HG02642 (cell line): ENCODE measurements around the gene ZNF93.
"Not testable (repeated sequence)": the region's sequence is repeated elsewhere in the genome, so short reads cannot be mapped to it uniquely, and the experiment has no call there.

Experiments used
- ATAC-seq: cut with Tn5 transposase; IDR thresholded peaks from one replicate; pipeline ENCODE4 v1.9.1; 2021; ENCODE audit warnings: mild to moderate bottlenecking; ENCODE audit not compliant: unreplicated experiment, poor library complexity

ZNF93 gene

DNA sequence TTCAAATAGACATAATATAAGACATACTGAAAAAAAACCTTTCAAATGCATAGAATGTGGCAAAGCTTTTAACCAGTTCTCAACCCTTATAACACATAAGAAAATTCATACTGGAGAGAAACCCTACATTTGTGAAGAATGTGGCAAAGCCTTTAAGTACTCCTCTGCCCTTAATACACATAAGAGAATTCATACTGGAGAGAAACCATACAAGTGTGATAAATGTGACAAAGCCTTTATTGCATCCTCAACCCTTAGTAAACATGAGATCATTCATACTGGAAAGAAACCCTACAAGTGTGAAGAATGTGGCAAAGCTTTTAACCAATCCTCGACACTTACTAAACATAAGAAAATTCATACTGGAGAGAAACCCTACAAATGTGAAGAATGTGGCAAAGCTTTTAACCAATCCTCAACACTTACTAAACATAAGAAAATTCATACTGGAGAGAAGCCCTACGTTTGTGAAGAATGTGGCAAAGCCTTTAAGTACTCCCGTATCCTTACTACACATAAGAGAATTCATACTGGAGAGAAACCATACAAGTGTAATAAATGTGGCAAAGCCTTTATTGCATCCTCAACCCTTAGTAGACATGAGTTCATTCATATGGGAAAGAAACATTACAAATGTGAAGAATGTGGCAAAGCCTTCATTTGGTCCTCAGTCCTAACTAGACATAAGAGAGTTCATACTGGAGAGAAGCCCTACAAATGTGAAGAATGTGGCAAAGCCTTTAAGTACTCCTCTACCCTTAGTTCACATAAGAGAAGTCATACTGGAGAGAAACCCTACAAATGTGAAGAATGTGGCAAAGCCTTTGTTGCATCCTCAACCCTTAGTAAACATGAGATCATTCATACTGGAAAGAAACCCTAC lies 32.9 kb downstream of the ZNF93 start:
- not testable (repeated sequence) for ATAC-seq

DNA sequence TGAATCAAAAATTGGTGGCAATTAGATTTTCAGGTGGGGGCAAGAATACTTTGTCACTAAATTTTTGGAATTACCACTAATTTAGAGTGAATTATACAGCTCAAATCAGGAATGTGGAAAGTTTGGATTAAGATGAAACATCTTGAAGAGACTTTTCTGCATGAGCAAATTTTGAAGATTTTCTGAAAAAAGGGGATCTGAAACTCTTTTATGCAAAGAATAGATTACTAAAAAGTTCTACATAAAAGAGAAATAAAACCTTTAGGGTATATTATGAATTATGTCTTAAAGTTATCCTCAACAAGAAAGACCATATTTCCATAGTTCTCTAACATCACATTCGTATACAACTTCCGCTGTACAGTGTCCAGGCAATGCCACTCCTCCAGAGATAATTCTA lies 36.7 kb downstream of the ZNF93 start:
- ATAC-seq: no peak

DNA sequence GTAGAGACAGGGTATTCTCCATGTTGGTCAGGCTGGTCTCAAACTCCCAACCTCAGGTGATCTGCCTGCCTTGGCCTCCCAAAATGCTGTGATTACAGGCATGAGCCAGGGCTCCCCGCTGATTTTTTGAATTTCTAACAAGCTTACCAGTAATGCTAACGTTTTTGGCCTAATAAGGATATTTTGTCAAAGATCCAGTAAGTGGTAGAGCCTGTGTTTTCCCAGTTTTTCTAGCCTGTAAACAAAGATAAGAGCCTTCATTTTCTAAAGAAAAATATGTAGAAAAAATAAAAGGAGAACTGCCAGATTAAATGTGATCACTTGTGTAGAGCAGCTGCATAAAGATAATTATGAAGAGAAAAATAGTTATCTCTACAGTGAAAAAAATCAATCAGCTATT lies 37.7 kb downstream of the ZNF93 start:
- no peak for ATAC-seq

DNA sequence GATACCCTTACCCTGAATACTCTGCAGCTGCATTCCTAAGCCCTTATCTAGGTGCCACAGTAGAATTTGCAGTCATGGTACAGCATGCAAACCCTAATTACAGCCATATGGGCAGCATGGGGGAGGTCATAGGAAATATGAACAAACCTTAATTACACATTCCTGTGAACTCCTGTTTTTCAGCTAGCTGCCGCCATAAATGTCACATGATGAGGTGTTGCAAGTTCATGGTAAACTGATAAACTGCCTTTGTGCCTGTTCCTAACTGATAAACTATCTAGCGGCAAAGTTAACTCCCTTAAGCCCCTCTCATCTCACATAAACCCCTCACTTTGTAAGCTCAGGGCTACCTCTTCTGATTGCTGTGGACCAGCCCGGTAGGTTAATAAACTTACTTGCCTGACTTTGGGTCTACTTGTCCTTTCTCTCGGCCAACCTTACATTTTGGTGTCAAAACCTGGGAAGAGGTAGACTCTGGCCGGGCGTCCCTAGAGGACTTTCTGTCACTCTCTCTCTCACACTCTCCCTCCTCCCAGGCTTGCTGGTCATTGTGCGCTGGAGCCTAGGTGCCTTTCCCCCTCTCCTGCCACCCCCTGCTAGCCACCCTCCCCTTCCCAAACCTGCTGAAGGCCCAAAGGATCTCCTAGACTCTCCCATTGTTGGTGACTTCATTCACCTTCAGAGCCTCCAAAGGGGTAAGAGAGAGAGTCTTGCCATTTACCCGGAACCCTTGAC lies 43.3 kb downstream of the ZNF93 start:
- no peak for ATAC-seq

DNA sequence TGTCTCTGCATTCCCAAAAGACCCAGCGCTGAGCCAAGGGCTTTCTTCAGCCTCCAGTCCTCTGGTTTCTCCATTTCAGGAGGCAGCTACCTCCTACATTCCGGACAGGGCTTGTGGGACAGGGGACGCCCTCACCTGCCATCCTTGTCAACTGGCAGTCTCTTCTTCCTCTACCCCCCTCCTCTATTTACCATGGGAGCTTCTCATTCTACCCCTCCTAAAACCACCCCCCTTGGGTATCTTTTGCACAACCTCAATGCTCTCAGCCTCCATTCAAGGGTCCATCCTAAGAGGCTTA lies 43.8 kb downstream of the ZNF93 start:
- no peak for ATAC-seq

DNA sequence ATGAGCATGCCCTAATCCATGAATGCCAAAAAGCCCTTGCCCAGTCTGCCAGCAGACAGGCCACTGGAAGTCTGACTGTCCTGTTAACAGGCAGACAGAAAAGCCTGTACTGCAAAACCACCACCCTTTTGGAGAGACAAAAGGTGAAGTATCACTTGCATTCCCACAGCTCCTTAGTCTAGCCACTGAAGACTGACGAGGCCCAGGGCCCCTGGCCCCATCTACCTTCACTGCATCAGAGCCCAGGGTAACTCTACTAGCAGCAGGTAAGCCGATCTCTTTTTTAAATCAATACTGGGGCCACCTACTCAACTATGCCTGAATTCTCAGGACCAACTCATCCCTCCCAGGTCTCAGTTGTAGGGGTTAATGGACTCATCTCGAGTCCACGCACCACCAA lies 45.5 kb downstream of the ZNF93 start:
- no peak for ATAC-seq

DNA sequence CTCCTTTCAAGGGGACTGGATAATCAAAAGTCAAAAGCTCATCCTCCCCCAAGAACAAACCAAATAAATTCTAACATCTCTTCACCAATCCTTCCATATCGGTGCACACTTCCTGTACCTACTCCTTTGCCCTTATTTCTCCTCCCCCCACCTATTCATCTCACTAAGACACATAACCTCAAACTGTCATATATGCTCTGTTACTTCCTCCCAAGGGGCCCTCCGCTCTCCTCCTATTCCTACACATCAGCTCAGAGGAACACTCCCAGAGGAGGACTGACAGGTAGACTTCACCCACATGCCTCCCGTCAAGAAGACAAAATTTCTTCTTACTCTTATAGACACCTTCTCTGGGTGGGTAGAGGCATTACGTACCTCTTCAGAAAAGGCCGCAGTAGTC lies 48.1 kb downstream of the ZNF93 start:
- no peak for ATAC-seq

DNA sequence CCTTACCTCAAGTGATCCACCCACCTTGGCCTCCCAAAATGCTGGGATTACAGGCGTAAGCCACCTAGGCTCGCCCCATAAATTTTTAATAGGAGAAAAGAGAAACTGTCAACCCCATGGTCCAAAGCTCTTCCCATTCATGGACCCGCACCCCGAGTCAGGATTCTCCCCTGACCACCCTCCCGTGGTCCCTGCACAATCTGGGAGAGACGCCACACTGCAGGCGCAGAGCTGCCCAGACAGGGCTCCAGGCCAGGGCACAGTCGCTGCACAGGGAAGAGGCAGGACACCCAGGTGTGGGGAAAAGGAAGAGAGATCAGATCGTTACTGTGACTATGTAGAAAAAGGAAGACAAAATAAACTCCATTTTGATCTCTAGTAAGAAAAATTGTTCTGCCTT lies 54.5 kb downstream of the ZNF93 start:
- ATAC-seq: no peak

DNA sequence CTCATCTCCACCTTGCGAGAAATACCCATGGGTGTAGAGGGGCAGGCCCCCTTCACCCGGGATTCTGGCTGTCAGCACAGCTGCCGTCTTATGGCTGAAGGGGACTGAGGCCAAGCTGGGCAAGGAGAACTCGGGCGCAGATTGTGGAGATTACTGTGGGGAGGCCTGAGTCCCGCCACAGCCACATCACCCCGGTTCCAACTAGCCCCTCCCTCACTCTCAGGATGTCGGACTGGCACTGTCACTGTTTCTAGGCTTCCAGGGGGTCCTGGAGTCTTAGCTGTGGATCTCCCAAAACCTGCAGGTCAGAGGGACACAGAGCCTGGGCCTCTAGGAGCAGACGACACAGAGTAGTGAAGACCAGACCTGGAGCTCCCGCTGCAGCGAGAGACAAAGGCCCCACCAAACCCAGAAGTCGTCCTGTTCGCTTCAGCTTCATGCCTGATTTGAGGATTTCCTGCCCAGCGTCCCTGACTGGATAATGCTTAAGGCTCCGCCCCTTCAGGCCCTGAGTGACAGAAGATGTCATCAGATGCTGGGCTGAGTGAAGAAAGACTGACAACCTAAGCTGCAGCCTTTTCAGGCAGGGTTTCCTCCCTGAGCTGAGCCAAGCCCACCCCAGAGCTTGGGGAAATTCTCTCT lies 55.8 kb downstream of the ZNF93 start:
- no peak for ATAC-seq

DNA sequence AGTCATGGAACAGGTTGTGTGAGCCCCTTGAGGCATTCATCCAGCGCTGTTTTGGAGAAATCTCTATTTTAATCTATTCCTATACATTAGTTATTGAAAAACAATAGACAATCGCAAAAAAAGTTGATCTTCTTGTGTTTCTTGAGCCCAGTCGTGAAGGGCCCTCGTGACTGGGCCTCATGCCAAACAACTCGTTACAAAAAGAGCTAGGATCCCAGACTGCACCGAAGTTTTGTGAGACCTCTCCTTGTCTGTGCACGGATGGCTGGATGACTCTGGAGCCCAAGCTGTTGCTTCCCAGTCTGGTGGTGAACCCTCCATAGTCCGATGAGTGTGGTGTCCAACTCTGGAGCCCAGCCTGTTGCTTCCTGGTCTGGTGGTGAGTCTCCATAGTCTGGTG lies 57.0 kb downstream of the ZNF93 start:
- not testable (repeated sequence) for ATAC-seq

DNA sequence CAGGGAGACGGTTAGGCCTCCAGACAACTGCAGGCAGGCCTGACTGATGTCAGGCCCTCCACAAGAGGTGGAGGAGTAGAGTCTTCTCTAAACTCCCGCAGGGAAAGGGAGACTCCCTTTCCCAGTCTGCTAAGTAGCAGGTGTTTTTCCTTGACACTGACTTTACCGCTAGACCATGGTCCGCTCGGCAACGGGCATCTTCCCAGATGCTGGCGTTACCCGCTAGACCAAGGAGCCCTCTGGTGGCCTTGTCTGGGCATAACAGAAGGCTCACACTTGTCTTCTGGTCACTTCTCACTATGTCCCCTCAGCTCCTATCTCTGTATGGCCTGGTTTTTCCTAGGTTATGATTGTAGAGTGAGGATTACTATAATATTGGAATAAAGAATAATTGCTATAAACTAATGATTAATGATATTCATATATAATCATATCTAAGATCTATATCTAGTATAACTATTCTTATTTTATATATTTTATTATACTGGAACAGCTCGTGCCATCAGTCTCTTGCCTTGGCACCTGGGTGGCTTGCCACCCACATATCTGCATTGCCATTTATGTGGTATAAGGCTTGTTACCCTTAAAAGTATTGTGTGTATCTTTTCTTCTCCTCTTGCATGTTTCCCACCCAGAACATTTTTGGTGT lies 58.5 kb downstream of the ZNF93 start:
- not testable (repeated sequence) for ATAC-seq

DNA sequence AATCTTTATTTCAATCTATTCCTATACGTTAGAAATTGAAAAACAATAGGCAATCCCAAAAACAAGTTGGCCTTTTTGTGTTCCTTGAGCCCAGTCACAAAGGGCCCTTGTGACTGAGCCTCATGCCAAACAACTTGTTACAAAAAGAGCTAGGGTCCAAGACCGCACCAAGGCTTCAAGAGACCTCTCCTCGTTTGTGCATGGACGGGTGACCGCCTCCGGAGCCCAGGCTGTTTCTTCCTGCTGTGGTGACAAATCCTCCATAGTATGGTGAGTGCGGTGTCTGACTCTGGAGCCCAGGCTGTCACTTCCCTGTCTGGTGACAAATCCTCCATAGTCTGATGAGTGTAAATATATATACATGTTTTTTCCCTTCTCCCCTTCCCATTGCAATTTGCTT lies 63.7 kb downstream of the ZNF93 start:
- no peak for ATAC-seq

DNA sequence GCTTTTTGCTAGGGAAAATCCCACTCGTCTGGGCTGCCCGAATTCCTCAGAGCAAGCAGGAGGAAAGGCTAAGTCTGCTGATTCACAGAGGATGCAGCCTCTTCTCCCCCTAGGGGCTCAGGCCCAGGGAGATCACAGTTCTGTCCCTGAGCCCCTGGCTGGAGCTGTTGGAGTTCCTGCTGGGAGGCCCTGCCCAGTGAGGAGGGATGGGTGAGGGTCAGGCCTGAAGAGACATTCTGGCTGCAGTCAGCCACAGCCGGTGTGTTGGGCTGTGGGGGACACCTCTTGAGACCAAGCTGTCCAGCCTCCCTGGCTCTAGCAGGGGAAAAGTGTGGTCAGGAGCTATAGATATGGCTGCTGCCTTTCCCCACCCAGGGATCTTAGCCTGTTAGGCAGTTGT lies 65.4 kb downstream of the ZNF93 start:
- ATAC-seq: not testable (repeated sequence)

DNA sequence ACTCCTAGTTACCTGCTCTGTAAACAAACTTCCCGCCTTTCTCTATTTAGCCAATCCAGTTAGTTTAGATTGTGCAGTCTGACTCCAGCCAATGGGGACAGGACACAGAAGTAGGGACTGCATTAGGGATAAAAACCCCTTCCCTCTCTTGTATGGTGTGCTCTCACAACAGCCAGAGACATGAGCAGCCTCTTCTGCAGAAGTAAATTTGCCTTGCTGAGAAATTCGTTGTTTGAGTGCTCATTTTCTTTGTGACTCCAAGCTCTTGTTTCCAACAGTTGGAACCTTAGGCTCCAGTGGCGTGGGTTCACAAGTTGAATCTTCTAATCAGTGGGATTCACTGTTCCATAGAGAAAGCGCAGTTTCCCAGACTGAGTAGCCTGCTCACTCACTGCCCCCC lies 66.1 kb downstream of the ZNF93 start:
- ATAC-seq: no peak
